IMR-90 (cell line): ENCODE measurements around the gene OBP2A.

Experiments used
- BHLHE40 ChIP-seq: fragments of 150-350 bp; IDR thresholded peaks from 2 replicates; pipeline ENCODE4 v1.6.1; 2016; ENCODE audit warnings: mild to moderate bottlenecking, low read depth, low read length
- CEBPB ChIP-seq: IDR thresholded peaks from 2 replicates; pipeline ENCODE4 v1.6.1; 2012; ENCODE audit warnings: low read depth, low read length, improper control_type of control experiment
- CTCF ChIP-seq: conservative IDR thresholded peaks from 2 replicates; pipeline ENCODE4 v1.5.1; 2012; ENCODE audit warnings: mild to moderate bottlenecking, low read depth, low read length, improper control_type of control experiment
- ELK1 ChIP-seq: fragments of 150-350 bp; IDR thresholded peaks from 2 replicates; pipeline ENCODE4 v1.6.1; 2016; ENCODE audit warnings: low read depth, mild to moderate bottlenecking, low read length, moderate library complexity, borderline replicate concordance
- FOS ChIP-seq: fragments of 150-350 bp; IDR thresholded peaks from 2 replicates; pipeline ENCODE4 v1.6.1; 2016; ENCODE audit warnings: low read depth, low read length
- MAFK ChIP-seq: IDR thresholded peaks from 2 replicates; pipeline ENCODE4 v1.6.1; 2012; ENCODE audit warnings: low read depth, low read length, improper control_type of control experiment
- MAZ ChIP-seq: IDR thresholded peaks from 2 replicates; pipeline ENCODE4 v1.6.1; 2012; ENCODE audit warnings: low read depth, mild to moderate bottlenecking, low read length, improper control_type of control experiment, moderate library complexity, borderline replicate concordance
- MXI1 ChIP-seq: IDR thresholded peaks from 2 replicates; pipeline ENCODE4 v1.6.1; 2012; ENCODE audit warnings: low read depth, mild to moderate bottlenecking, low read length, moderate library complexity, borderline replicate concordance
- POLR2A ChIP-seq: IDR thresholded peaks from 2 replicates; pipeline ENCODE4 v1.6.1; 2012; ENCODE audit warnings: mild to moderate bottlenecking, low read depth, low read length
- RAD21 ChIP-seq: IDR thresholded peaks from 2 replicates; pipeline ENCODE4 v1.6.1; 2012; ENCODE audit warnings: low read length, improper control_type of control experiment
- RCOR1 ChIP-seq: IDR thresholded peaks from 2 replicates; pipeline ENCODE4 v1.6.1; 2012; ENCODE audit warnings: mild to moderate bottlenecking, low read length, improper control_type of control experiment; ENCODE audit not compliant: insufficient replicate concordance
- RFX5 ChIP-seq: IDR thresholded peaks from 2 replicates; pipeline ENCODE4 v1.8.0; 2012; ENCODE audit warnings: low read depth, mild to moderate bottlenecking, low read length, moderate library complexity
- SMC3 ChIP-seq: fragments of 150-350 bp; IDR thresholded peaks from 2 replicates; pipeline ENCODE4 v1.6.1; 2016; ENCODE audit warnings: low read depth, mild to moderate bottlenecking, antibody characterized with exemption, low read length, moderate library complexity

- TF ChIP-seq POLR2A (no peak), CTCF (no peak), MXI1 (no peak), SMC3 (no peak), MAZ (no peak), ELK1 (no peak), RAD21 (no peak), RCOR1 (no peak), MAFK (no peak), BHLHE40 (no peak), CEBPB (no peak), RFX5 (no peak), FOS (no peak)
Measured at GRCh38 chr9:135555910-135556309, 10.0 kb downstream of the OBP2A start.
